Right lobe of liver (tissue), 6 donors: ENCODE results near the gene PSMD10. TPM values are rescaled to one million over a fixed set of nuclear protein-coding genes. Genes with fewer than 3 reads are reported as not detected.
A peak's percentile ranks its signal among the peaks of the same experiment; 100 is the strongest.

Experiments
- ATAC-seq, 4 donors: fragments of 200-7000 bp; cut with Tn5 transposase; one replicate each; pipeline ENCODE4 v1.9.1; 2020; ENCODE audit warnings: mild to moderate bottlenecking in 4 of 4, moderate library complexity in 4 of 4
- DNase-seq, 3 donors: peaks; one replicate each; pipeline ENCODE4 v3.0.0-alpha.2; 2020
- H3K27ac ChIP-seq, 3 donors: fragments of 200-600 bp; one replicate each; pipeline ENCODE4 v1.8.0; 2022
- H3K27me3 ChIP-seq, 2 donors: fragments of 200-600 bp; one replicate each; pipeline ENCODE4 v1.8.0; 2022
- H3K36me3 ChIP-seq, 4 donors: fragments of 200-600 bp; sonication (generic) in 1 of 4; one replicate each; pipeline versions ENCODE4 v1.5.1 to v1.8.0; 2017 to 2022; ENCODE audit warnings: control low read depth in 1 of 4
- H3K4me1 ChIP-seq, 4 donors: fragments of 200-600 bp; sonication (generic) in 1 of 4; one replicate each; pipeline versions ENCODE4 v1.5.1 to v1.8.0; 2017 to 2022; ENCODE audit warnings: control low read depth in 1 of 4
- H3K4me3 ChIP-seq, 3 donors: fragments of 200-600 bp; one replicate each; pipeline ENCODE4 v1.8.0; 2022
- H3K9me3 ChIP-seq, 4 donors: fragments of 200-600 bp; sonication (generic) in 1 of 4; one replicate each; pipeline versions ENCODE4 v1.5.1 to v1.8.0; 2017 to 2022; ENCODE audit warnings: control low read depth in 1 of 4
- POLR2A ChIP-seq: fragments of 450-650 bp; IDR thresholded peaks from one replicate; pipeline ENCODE4 v1.6.1; 2017; ENCODE audit warnings: antibody characterized with exemption, mild to moderate bottlenecking
- WGBS: methylation state at CpG from one replicate; pipeline ENCODE4 v1.1.6; 2018; ENCODE audit warnings: low coverage, low lambda C conversion rate; ENCODE audit not compliant: insufficient coverage; ENCODE audit errors: missing lambda C conversion rate; 5-methylcytosine and 5-hydroxymethylcytosine counted together
- intact Hi-C, 2 donors: fragments of 100-400 bp; cut with DNase I; formaldehyde crosslinking; loops; one replicate each; pipeline versions ENCODE4 v1.11.2 to v1.14.1; 2022
- total RNA-seq, 6 experiments: library from RNA; depleted of rRNA in 2 of 6; stranded (reverse); fragments of >200 nt in 2 of 6; fragmentation: NEBNext Ultra II Directional in 3 of 6; extraction: Animal tissue kit (Norgen Biotek cat#: 25700) in 3 of 6; gene quantifications; one replicate each; pipeline versions ENCODE4 v1.1.0 to v1.2.4, GENCODE V29; 2016 to 2023
- TF ChIP-seq, protein P1 (sequence below), 4 donors: fragments of 200-600 bp in 3 of 4; fragments of 450-650 bp in 1 of 4; IDR thresholded peaks; one replicate each; pipeline versions ENCODE4 v1.5.1 to v1.8.0; 2016 to 2022; ENCODE audit warnings: antibody characterized with exemption in 4 of 4, mild to moderate bottlenecking in 2 of 4
- donor health status: DM: no; HTN: yes; CAD: no.
- donor health status: DM: no; HTN: no; CAD: no.
- donor health status: DM: no; HTN: no; CAD: no.
- donor health status: DM: no; HTN: yes; CAD: no.
- donor health status: DM: no; HTN: yes; CAD: no.

The PSMD10 gene
- total RNA-seq, 6 experiments from 2014 or later, result 10.1 to 23.1 (median 17.1) TPM

DNA sequence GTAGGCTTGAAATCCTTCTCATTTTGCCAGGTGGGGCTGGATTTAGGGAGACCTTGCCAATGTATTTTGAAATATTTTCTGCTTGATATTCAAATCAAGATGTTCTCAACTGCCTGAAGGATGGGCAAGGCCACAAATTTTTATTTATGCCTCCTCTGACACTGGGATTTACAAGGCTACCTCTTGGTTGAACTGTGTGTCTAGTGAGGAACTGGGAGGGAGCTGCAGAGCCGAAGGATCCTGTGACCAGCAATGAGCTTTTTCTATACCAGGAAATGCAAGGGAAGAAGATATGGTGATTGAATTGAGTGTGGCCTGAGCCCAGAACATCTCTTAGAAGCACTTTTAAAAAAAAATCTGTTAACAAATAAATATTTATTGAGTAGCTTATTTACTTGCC is 31.5 kb downstream of the PSMD10 start:
- DNase-seq (no peak), ATAC-seq (no peak)
- TF ChIP-seq, protein P1, sequence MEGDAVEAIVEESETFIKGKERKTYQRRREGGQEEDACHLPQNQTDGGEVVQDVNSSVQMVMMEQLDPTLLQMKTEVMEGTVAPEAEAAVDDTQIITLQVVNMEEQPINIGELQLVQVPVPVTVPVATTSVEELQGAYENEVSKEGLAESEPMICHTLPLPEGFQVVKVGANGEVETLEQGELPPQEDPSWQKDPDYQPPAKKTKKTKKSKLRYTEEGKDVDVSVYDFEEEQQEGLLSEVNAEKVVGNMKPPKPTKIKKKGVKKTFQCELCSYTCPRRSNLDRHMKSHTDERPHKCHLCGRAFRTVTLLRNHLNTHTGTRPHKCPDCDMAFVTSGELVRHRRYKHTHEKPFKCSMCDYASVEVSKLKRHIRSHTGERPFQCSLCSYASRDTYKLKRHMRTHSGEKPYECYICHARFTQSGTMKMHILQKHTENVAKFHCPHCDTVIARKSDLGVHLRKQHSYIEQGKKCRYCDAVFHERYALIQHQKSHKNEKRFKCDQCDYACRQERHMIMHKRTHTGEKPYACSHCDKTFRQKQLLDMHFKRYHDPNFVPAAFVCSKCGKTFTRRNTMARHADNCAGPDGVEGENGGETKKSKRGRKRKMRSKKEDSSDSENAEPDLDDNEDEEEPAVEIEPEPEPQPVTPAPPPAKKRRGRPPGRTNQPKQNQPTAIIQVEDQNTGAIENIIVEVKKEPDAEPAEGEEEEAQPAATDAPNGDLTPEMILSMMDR (IDR thresholded peaks at IDR 0.05), result no peak
- TF ChIP-seq POLR2A, result no peak
- Histone ChIP-seq H3K9me3 (no peaks in the 10 kb centered on the region), H3K27me3 (peaks cover 0 to 4% of the 10 kb centered on the region in 2 donors), H3K4me3 (no peak overlapping the region), H3K4me1 (no peaks in the 10 kb centered on the region), H3K27ac (no peak overlapping the region), H3K36me3 (no peaks in the 10 kb centered on the region)
- WGBS, result 46% methylated on average over 1 of the region's 1 CpG
- intact Hi-C loops, result no loop called here

DNA sequence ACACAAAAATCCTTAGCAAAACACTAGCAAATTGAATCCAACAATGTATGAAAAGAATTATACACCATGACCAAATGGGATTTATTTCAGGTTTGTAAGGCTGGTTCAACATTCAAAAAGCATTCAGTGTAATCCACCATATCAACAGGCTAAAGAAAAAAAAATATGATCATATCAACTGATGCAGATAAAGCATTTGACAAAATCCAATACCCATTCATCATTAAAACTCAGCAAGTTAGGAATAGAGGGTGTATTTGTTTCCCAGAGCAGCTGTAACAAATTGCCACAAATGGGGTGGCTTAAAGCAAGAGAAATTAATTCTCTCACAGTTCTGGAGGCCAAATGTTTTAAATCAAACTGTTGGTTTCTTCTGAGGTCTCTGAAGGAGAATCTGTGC is 35.8 kb downstream of the PSMD10 start:
- Histone ChIP-seq H3K4me1 (no peaks in the 10 kb centered on the region), H3K36me3 (no peaks in the 10 kb centered on the region), H3K27me3 (peaks cover 0 to 4% of the 10 kb centered on the region in 2 donors), H3K9me3 (no peaks in the 10 kb centered on the region), H3K4me3 (no peak overlapping the region), H3K27ac (no peak overlapping the region)
- ATAC-seq (no peak), DNase-seq (no peak)
- intact Hi-C loops, result no loop called here
- TF ChIP-seq, protein P1 (IDR thresholded peaks at IDR 0.05), result no peak
- TF ChIP-seq POLR2A, result no peak

DNA sequence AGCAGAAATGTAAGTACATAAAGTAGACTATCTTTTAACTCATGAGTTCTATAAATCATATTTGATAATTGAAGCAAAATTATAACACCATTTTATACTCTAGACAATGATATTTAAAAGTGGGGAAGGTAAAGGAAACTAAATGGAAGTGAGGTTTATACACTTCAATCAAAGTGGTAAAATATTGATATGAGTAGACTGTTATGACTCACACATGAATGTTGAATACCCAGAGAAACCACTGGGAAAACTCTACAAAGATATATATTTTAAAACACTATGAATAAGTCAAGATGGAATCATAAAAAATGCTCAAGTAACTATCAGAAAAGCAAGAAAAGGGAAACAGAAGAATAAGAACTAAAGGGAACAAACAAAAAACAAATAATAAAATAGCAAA is 38.1 kb downstream of the PSMD10 start:
- H3K4me3 ChIP-seq, result no peak overlapping the region
- no peak for TF ChIP-seq POLR2A
- TF ChIP-seq, protein P1 (IDR thresholded peaks at IDR 0.05), result no peak
- H3K27me3 ChIP-seq, result peaks cover 0 to 4% of the 10 kb centered on the region in 2 donors
- H3K4me1 ChIP-seq, result no peaks in the 10 kb centered on the region
- H3K27ac ChIP-seq, result no peak overlapping the region
- ATAC-seq (no peak), DNase-seq (no peak)
- intact Hi-C loops, result no loop called here
- no peaks in the 10 kb centered on the region for H3K9me3 ChIP-seq
- no peaks in the 10 kb centered on the region for H3K36me3 ChIP-seq

DNA sequence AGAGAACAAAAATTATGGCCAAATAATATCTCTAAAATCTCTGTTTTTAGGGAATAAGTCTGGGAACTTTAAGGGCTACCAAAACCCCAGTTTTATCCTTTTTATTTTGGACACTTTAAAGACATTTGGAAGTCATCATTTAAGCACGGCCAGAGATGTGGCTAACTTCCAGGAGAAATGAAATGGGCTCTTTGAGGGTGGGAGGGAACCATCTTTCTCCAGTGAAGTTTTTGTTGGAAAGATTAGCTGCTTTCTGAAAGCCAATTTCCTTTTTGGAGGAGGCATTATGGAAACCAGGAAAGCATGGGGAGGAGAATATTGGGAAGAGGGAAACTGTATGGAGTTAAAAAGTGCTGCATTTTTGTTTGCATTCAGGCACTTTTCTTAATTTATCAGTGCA is 41.7 kb downstream of the PSMD10 start:
- intact Hi-C loops, result no loop called here
- ATAC-seq (no peak), DNase-seq (no peak)
- no peak overlapping the region for H3K27ac ChIP-seq
- H3K36me3 ChIP-seq, result no peaks in the 10 kb centered on the region
- WGBS, result 40% methylated on average over 1 of the region's 1 CpG
- no peaks in the 10 kb centered on the region for H3K9me3 ChIP-seq
- no peaks in the 10 kb centered on the region for H3K27me3 ChIP-seq
- H3K4me3 ChIP-seq, result no peak overlapping the region
- no peak for TF ChIP-seq POLR2A
- TF ChIP-seq, protein P1 (IDR thresholded peaks at IDR 0.05), result no peak
- H3K4me1 ChIP-seq, result no peaks in the 10 kb centered on the region

DNA sequence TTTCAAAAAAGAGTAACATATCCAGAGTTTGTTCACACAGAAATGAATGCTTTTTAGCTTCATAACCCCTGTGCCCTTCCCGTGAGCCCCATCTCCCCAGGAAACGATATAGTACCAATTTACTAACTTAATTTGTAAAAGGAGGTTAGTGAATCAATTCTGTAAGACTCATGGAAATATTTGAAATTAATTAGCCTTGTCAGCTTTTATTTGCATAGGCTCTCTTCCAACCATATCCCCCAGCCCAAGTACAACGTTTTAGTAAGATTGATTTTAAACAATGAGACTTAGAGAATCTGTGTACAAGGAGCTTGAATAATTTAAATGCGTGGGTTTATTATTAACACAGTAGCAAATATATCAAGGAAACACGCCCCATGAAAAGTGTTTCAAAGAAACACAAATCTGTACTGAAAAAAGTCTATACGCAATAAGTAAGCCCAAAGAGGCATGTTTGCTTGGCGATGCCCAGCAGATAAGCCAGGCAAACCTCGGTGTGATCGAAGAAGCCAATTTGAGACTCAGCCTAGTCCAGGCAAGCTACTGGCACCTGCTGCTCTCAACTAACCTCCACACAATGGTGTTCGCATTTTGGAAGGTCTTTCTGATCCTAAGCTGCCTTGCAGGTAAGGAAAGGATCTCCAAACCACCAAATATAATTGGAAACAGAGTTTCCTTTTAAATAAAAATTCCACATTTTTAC is 46.6 kb downstream of the PSMD10 start, which contains the start of gene VSIG1:
TSS of gene VSIG1 (plus strand) at position 512 of the 703 bp plus-strand sequence. CDS start at position 578, 66 bp downstream.
- H3K9me3 ChIP-seq, result no peaks in the 10 kb centered on the region
- H3K27me3 ChIP-seq, result no peaks in the 10 kb centered on the region
- WGBS, result 34% methylated on average over 10 of the region's 10 CpGs
- H3K4me1 ChIP-seq, result no peaks in the 10 kb centered on the region
- H3K4me3 ChIP-seq, result no peak within 1 kb of the TSS
- no peak within 1 kb of the TSS for H3K27ac ChIP-seq
- H3K36me3 ChIP-seq, result no peaks in the 10 kb centered on the region
- TF ChIP-seq, protein P1 (IDR thresholded peaks at IDR 0.05), result no peak
- no peak for TF ChIP-seq POLR2A
- intact Hi-C loops, result no loop called here
- ATAC-seq (peak in 3 of 4 donors; percentile 39 to 67 (median 39)), DNase-seq (no peak)
